Measurements from ENCODE around the gene NECTIN1.

The NECTIN1 gene

DNA sequence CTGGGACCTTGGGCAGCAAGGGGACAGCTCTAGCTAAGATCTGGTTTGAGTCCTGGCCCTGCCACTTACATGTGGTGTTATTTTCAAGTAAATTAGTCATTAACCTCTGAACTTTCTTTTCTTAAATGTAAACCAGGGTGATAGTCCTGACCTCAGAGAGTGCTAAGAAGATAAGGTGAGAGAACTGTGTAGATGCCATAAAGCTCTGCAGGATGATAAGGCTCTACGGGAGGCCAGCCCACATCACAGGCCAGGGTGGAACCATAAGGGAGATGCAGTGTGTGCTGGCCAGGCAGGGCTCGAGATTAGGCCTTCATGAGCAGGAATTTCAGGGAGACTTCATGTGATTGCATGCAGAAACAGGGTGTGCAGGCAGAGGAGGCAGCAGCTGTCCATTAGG lies 24.2 kb downstream of the NECTIN1 start:
- H3K27me3 ChIP-seq (ENCODE audit: insufficient read depth, poor library complexity, severe bottlenecking): no peaks in the 10 kb centered on the region
- TF ChIP-seq GABPA (IDR thresholded peaks at IDR 0.05; ENCODE audit: low read depth) (no peak), REST (IDR thresholded peaks at IDR 0.05; ENCODE audit: insufficient replicate concordance, low read depth) (no peak), POLR2AphosphoS5 (IDR thresholded peaks at IDR 0.05; ENCODE audit: low read depth) (no peak), SPI1 (IDR thresholded peaks at IDR 0.05; ENCODE audit: borderline replicate concordance, low read depth) (no peak), CTCF (IDR thresholded peaks at IDR 0.05; ENCODE audit: insufficient read depth, low read length) (no peak)
- H3K4me3 ChIP-seq (replicated peaks; ENCODE audit: insufficient read depth, low read length): no peak overlapping the region
- DNase-seq (ENCODE audit: low read depth in 1 of 2, low spot score in 1 of 2): no peak
- H3K27ac ChIP-seq (replicated peaks): no peak overlapping the region

- TF ChIP-seq GABPA (IDR thresholded peaks at IDR 0.05; ENCODE audit: low read depth) (no peak), CTCF (IDR thresholded peaks at IDR 0.05; ENCODE audit: insufficient read depth, low read length) (no peak), POLR2AphosphoS5 (IDR thresholded peaks at IDR 0.05; ENCODE audit: low read depth) (no peak), REST (IDR thresholded peaks at IDR 0.05; ENCODE audit: insufficient replicate concordance, low read depth) (no peak), SPI1 (IDR thresholded peaks at IDR 0.05; ENCODE audit: borderline replicate concordance, low read depth) (no peak)
- DNase-seq (ENCODE audit: low read depth in 1 of 2, low spot score in 1 of 2): no peak
- H3K27me3 ChIP-seq (ENCODE audit: insufficient read depth, poor library complexity, severe bottlenecking): no peaks in the 10 kb centered on the region
- no peak overlapping the region for H3K27ac ChIP-seq (replicated peaks)
- no peak overlapping the region for H3K4me3 ChIP-seq (replicated peaks; ENCODE audit: insufficient read depth, low read length)
Observed at GRCh38 chr11:119701591-119702549, 27.1 kb downstream of the NECTIN1 start.

- no peak overlapping the region for H3K27ac ChIP-seq (replicated peaks)
- no peak for TF ChIP-seq REST (IDR thresholded peaks at IDR 0.05; ENCODE audit: insufficient replicate concordance, low read depth)
- TF ChIP-seq SPI1 (IDR thresholded peaks at IDR 0.05; ENCODE audit: borderline replicate concordance, low read depth): no peak
- no peak for TF ChIP-seq POLR2AphosphoS5 (IDR thresholded peaks at IDR 0.05; ENCODE audit: low read depth)
- no peak for TF ChIP-seq CTCF (IDR thresholded peaks at IDR 0.05; ENCODE audit: insufficient read depth, low read length)
- TF ChIP-seq GABPA (IDR thresholded peaks at IDR 0.05; ENCODE audit: low read depth): no peak
- no peak overlapping the region for H3K4me3 ChIP-seq (replicated peaks; ENCODE audit: insufficient read depth, low read length)
- no peak for DNase-seq (ENCODE audit: low read depth in 1 of 2, low spot score in 1 of 2)
- no peaks in the 10 kb centered on the region for H3K27me3 ChIP-seq (ENCODE audit: insufficient read depth, poor library complexity, severe bottlenecking)
Observed at GRCh38 chr11:119700536-119701346, 28.3 kb downstream of the NECTIN1 start.
